GM23338 (cell line): Measurements from ENCODE around the gene DOP1B.

Source experiments
- EZH2phosphoT487 ChIP-seq: fragments of 200-600 bp; sonication (generic); IDR thresholded peaks from one replicate; pipeline ENCODE4 v1.8.1; 2018; ENCODE audit warnings: antibody characterized with exemption; ENCODE audit not compliant: unreplicated experiment
- TF ChIP-seq, protein P1 (sequence below), 2 experiments: fragments of 200-600 bp in 1 of 2; sonication (generic) in 1 of 2; conservative IDR thresholded peaks; 2 replicates each; pipeline versions ENCODE4 v1.5.1 to v1.6.1; 2016 to 2017; ENCODE audit warnings: antibody characterized with exemption in 2 of 2, low read depth in 2 of 2, mild to moderate bottlenecking in 2 of 2, moderate library complexity in 1 of 2

DNA sequence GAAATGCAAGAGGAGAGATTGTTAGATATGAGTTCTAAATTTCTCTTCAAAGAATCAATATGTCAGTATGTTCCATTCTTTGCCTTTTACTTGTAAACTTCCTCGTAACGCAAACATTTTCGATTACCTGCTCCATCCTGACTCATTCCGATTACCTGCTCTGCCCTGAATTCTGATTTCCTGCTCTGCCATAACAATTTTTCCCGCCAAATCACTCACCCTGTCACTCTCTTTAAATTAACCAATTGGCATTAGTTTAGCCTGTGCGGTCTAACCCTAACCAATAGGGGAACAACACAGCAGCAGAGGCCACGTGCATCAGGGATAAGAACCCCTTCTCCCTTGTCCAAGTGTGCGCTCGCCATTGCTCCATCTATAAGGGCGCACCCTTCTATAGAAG, 46.8 kb upstream of the DOP1B start:
- no peak for TF ChIP-seq EZH2phosphoT487
- TF ChIP-seq, protein P1, sequence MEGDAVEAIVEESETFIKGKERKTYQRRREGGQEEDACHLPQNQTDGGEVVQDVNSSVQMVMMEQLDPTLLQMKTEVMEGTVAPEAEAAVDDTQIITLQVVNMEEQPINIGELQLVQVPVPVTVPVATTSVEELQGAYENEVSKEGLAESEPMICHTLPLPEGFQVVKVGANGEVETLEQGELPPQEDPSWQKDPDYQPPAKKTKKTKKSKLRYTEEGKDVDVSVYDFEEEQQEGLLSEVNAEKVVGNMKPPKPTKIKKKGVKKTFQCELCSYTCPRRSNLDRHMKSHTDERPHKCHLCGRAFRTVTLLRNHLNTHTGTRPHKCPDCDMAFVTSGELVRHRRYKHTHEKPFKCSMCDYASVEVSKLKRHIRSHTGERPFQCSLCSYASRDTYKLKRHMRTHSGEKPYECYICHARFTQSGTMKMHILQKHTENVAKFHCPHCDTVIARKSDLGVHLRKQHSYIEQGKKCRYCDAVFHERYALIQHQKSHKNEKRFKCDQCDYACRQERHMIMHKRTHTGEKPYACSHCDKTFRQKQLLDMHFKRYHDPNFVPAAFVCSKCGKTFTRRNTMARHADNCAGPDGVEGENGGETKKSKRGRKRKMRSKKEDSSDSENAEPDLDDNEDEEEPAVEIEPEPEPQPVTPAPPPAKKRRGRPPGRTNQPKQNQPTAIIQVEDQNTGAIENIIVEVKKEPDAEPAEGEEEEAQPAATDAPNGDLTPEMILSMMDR (conservative IDR thresholded peaks at IDR 0.05; ENCODE audit: low read depth in 2 of 2): no peak
